Panc1 (cell line): Measurements from ENCODE around the gene CNTN5.

Experiments
- CTCF ChIP-seq: fragments of 450-650 bp; IDR thresholded peaks from 2 replicates; pipeline ENCODE4 v1.5.1; 2017; ENCODE audit warnings: mild to moderate bottlenecking
- POLR2AphosphoS5 ChIP-seq: IDR thresholded peaks from 2 replicates; pipeline ENCODE4 v1.6.1; 2012; ENCODE audit warnings: mild to moderate bottlenecking, low read depth, low read length, moderate library complexity
- REST ChIP-seq, 2 experiments: IDR thresholded peaks; 2 replicates each; pipeline ENCODE4 v1.6.1; 2011 to 2012; ENCODE audit warnings: low read depth in 2 of 2, control low read depth in 1 of 2, low read length in 1 of 2, mild to moderate bottlenecking in 1 of 2, moderate library complexity in 1 of 2; ENCODE audit not compliant: insufficient read depth in 1 of 2
- TCF7L2 ChIP-seq: IDR thresholded peaks from 2 replicates; pipeline ENCODE4 v1.6.1; 2011; ENCODE audit warnings: mild to moderate bottlenecking, low read depth, low read length, inconsistent platforms

- TF ChIP-seq TCF7L2 (no peak), CTCF (no peak), REST (IDR thresholded peaks at IDR 0.05; ENCODE audit: insufficient read depth in 1 of 2, low read depth in 2 of 2, low read length in 1 of 2) (no peak), POLR2AphosphoS5 (no peak)
Measured at GRCh38 chr11:99708928-99709672, 688.4 kb downstream of the CNTN5 start.
